ENCODE results near the gene CAPNS1.

Gene CAPNS1

DNA sequence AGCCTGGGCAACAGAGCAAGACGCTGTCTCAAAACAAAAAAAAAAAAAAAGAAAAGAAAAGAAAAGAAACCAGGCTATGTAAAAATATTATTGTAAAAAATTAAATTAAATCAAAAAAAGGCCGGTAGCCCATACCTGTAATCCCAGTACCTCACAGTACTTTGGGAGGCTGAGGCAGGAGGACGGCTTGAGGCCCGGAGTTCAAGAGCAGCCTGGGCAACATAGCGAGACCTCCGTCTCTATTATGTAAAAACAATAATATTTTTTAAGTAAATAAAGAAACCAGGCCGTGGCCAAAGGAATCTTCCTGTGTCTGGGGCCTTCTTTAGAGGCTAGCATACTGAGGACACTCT lies 770 bp upstream of the CAPNS1 start:
- TF ChIP-seq, protein P1, sequence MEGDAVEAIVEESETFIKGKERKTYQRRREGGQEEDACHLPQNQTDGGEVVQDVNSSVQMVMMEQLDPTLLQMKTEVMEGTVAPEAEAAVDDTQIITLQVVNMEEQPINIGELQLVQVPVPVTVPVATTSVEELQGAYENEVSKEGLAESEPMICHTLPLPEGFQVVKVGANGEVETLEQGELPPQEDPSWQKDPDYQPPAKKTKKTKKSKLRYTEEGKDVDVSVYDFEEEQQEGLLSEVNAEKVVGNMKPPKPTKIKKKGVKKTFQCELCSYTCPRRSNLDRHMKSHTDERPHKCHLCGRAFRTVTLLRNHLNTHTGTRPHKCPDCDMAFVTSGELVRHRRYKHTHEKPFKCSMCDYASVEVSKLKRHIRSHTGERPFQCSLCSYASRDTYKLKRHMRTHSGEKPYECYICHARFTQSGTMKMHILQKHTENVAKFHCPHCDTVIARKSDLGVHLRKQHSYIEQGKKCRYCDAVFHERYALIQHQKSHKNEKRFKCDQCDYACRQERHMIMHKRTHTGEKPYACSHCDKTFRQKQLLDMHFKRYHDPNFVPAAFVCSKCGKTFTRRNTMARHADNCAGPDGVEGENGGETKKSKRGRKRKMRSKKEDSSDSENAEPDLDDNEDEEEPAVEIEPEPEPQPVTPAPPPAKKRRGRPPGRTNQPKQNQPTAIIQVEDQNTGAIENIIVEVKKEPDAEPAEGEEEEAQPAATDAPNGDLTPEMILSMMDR (IDR thresholded peaks at IDR 0.05; ENCODE audit: extremely low read depth, insufficient read depth, missing control alignments): no peak
- in situ Hi-C loops (cut with MboI; ENCODE audit: low pct_unique_long_range_greater_than_20kb, low sequenced_read_pairs, unreplicated experiment): no loop called here
- no peak for DNase-seq (ENCODE audit: low spot score)

DNA sequence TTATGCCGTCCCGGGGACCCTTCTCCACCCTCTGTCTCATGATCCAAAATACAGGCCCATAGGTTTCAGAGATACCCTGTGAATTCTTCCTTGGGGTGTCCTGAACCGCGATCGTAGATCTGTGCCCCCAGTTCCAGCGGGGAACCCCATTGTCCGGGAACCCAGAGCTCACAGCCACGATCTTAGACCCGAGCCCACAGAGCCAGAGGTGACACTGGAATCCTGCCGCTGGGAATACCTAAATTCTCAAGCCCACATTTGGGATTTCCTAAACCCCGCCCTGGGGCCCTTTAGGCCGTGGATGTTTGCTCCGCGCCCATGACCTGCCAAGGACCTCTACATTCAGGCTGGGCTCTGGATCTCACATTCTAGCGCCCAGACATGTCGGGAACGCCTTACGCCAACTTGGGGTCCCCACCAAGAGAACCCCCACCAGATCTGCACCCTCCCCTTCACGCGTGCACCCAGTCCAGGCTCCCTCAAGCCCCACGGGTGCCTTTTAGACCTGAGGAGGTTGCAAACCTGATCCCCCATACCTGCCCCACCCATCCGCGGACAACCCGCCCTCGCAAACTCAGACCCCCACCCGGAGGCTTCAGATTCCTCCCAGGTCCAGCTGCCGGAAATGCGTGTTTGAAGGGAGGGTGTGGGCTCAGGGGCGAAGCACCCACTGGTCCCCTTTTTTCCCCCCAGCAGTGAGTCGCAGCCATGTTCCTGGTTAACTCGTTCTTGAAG lies 605 bp downstream of the CAPNS1 start:
- in situ Hi-C loops (cut with MboI; ENCODE audit: low pct_unique_long_range_greater_than_20kb, low sequenced_read_pairs, unreplicated experiment): no loop called here

DNA sequence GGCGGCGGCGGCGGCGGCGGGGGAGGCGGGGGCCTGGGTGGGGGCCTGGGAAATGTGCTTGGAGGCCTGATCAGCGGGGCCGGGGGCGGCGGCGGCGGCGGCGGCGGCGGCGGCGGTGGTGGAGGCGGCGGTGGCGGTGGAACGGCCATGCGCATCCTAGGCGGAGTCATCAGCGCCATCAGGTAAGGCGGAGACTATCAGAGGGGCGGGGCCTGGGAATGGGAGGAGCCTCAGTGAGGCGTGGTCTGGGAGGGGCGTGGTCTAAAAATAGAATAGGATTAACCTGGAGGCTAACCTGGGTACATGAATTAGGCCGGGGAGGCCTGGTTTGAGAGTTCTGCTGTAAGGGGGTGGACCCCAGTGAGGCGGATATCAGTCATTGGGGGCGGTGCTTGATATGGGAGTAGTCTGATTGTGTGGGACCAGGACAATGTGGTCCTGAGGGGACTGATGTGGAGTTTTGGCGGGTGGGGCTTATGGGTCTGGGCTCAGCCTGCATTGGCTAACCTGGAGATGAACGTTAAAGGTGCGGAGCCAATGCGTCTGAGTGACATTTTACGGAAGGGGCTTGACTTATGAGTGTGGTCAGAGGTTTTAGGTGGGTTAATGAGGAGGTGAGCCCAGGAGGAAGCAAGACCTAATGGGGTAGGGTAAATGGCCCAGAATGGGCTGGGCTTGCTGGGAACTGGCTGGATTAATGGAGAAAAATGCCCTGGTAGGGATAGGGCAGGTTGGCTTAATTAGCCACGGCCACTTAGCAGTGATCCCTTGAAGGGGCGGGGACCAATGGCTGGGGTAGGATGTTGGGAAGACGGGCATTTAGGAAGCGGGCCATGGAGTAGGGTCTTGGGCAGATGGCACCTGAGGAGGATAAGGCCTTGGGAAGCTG lies 1.4 kb downstream of the CAPNS1 start:
- peak; percentile 96 for DNase-seq (ENCODE audit: low spot score)
- in situ Hi-C loops (cut with MboI; ENCODE audit: low pct_unique_long_range_greater_than_20kb, low sequenced_read_pairs, unreplicated experiment): no loop called here
- TF ChIP-seq, protein P1 (IDR thresholded peaks at IDR 0.05; ENCODE audit: extremely low read depth, insufficient read depth, missing control alignments): no peak

More for the DNA sequence above, 605 bp downstream of the CAPNS1 start:
- TF ChIP-seq, protein P1 (IDR thresholded peaks at IDR 0.05; ENCODE audit: extremely low read depth, insufficient read depth, missing control alignments): no peak
- peak; percentile 90 for DNase-seq (ENCODE audit: low spot score)

DNA sequence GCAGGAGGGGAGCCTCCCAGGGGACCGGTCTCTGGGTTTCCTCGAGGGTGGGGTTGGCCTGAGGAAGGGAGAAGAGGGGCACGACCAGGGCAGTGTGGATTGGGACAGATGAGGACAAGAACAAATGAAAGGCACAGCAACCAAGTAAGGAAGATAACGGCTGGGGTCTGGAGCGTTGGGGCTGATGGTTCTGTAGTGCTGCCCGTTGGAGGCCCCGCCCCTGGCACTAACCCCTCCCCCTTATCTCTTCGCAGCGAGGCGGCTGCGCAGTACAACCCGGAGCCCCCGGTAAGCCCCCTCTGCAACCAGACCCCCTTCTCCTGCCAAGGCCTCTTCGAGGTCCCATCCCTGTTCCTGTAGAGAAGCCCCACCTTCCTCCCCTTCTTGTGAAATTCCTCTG lies 2.2 kb downstream of the CAPNS1 start:
- in situ Hi-C loops (cut with MboI; ENCODE audit: low pct_unique_long_range_greater_than_20kb, low sequenced_read_pairs, unreplicated experiment): no loop called here
- TF ChIP-seq, protein P1 (IDR thresholded peaks at IDR 0.05; ENCODE audit: extremely low read depth, insufficient read depth, missing control alignments): no peak

DNA sequence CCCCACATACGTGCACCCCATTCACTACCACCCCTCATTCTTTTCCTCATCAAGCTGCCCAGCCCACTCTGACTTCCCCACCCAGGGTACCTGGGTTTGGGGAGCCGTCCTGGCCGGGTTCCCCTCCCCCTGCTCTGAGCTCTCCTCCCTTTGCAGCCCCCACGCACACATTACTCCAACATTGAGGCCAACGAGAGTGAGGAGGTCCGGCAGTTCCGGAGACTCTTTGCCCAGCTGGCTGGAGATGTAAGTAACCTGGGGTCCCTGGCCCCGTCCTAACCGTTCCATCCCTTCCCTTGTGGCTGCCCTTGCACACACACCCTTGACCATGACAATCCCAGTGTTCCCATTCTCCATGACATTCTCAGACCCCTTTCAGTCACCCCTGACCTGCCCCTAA lies 2.6 kb downstream of the CAPNS1 start:
- no peak for DNase-seq (ENCODE audit: low spot score)
- in situ Hi-C loops (cut with MboI; ENCODE audit: low pct_unique_long_range_greater_than_20kb, low sequenced_read_pairs, unreplicated experiment): no loop called here
- TF ChIP-seq, protein P1 (IDR thresholded peaks at IDR 0.05; ENCODE audit: extremely low read depth, insufficient read depth, missing control alignments): no peak

More for the DNA sequence above, 2.2 kb downstream of the CAPNS1 start:
- DNase-seq (ENCODE audit: low spot score): no peak

DNA sequence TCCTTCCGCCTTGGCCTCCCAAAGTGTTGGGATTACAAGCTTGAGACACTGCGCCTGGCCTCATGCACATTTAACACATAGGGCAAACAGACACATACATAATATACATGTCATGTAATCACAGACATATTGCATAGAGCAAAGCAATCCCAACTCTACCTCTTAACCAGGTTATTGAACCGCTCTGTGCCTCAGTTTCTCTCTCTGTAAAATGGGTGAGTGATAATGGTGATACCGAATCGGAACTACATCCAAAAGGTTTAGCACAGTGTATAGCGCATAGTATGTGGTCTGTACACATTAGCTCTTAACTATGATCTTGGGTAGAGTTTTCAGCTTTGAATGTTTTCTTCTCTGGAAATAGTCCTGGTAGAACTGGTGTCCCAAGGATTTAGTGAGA lies 4.8 kb downstream of the CAPNS1 start:
- no peak for DNase-seq (ENCODE audit: low spot score)
- TF ChIP-seq, protein P1 (IDR thresholded peaks at IDR 0.05; ENCODE audit: extremely low read depth, insufficient read depth, missing control alignments): no peak
- in situ Hi-C loops (cut with MboI; ENCODE audit: low pct_unique_long_range_greater_than_20kb, low sequenced_read_pairs, unreplicated experiment): no loop called here
